H9 (cell line): Measurements from ENCODE around the gene ETF1. TPM values are rescaled to one million over a fixed set of nuclear protein-coding genes. Genes with fewer than 3 reads are reported as not detected.

ENCODE experiments used
- DNase-seq: peaks from one replicate; pipeline ENCODE4 v3.0.0-alpha.2; 2017
- H2AFZ ChIP-seq: one replicate; pipeline ENCODE4 v1.6.1; 2013; ENCODE audit warnings: mild to moderate bottlenecking, low read length, control low read depth, moderate library complexity
- H2AK5ac ChIP-seq: 2 replicates; pipeline ENCODE4 v1.6.1; 2013; ENCODE audit warnings: low read length, control low read depth, mixed read lengths; ENCODE audit not compliant: insufficient read length
- H2BK120ac ChIP-seq: one replicate; pipeline ENCODE4 v1.6.1; 2013; ENCODE audit warnings: low read depth, mild to moderate bottlenecking, low read length, control low read depth, inconsistent platforms; ENCODE audit not compliant: poor library complexity, severe bottlenecking
- H2BK12ac ChIP-seq: 2 replicates; pipeline ENCODE4 v1.6.1; 2013; ENCODE audit warnings: low read length, control low read depth, mixed read lengths, low read depth; ENCODE audit not compliant: insufficient read length
- H2BK15ac ChIP-seq: 2 replicates; pipeline ENCODE4 v1.6.1; 2013; ENCODE audit warnings: low read depth, low read length, control low read depth
- H2BK20ac ChIP-seq: one replicate; pipeline ENCODE4 v1.6.1; 2013; ENCODE audit warnings: low read depth, mild to moderate bottlenecking, low read length, control low read depth, inconsistent platforms; ENCODE audit not compliant: poor library complexity, severe bottlenecking
- H2BK5ac ChIP-seq: 2 replicates; pipeline ENCODE4 v1.6.1; 2013; ENCODE audit warnings: low read length, control low read depth, mixed read lengths; ENCODE audit not compliant: insufficient read length
- H3K14ac ChIP-seq: 2 replicates; pipeline ENCODE4 v1.6.1; 2013; ENCODE audit warnings: low read length, control low read depth; ENCODE audit not compliant: insufficient read depth
- H3K18ac ChIP-seq: 2 replicates; pipeline ENCODE4 v1.6.1; 2013; ENCODE audit warnings: low read depth, mild to moderate bottlenecking, mixed read lengths, low read length, control low read depth; ENCODE audit not compliant: insufficient read length
- H3K23ac ChIP-seq: 2 replicates; pipeline ENCODE4 v1.6.1; 2013; ENCODE audit warnings: low read length, control low read depth, mixed read lengths, low read depth; ENCODE audit not compliant: insufficient read length
- H3K23me2 ChIP-seq: 2 replicates; pipeline ENCODE4 v1.6.1; 2013; ENCODE audit warnings: low read depth, mild to moderate bottlenecking, mixed read lengths, low read length, control low read depth; ENCODE audit not compliant: insufficient read length, poor library complexity, severe bottlenecking
- H3K27ac ChIP-seq: 2 replicates; pipeline ENCODE4 v1.5.1; 2013; ENCODE audit warnings: low read length, control low read depth, mixed read lengths, low read depth; ENCODE audit not compliant: insufficient read length
- H3K27me3 ChIP-seq: 2 replicates; pipeline ENCODE4 v1.6.1; 2013; ENCODE audit warnings: low read length, control low read depth, inconsistent platforms; ENCODE audit not compliant: insufficient read depth
- H3K4ac ChIP-seq: 2 replicates; pipeline ENCODE4 v1.6.1; 2013; ENCODE audit warnings: low read depth, mild to moderate bottlenecking, control low read depth, inconsistent platforms, low read length, moderate library complexity
- H3K4me1 ChIP-seq: 2 replicates; pipeline ENCODE4 v1.6.1; 2013; ENCODE audit warnings: low read length, control low read depth, inconsistent platforms; ENCODE audit not compliant: insufficient read depth
- H3K4me2 ChIP-seq: 2 replicates; pipeline ENCODE4 v1.6.1; 2013; ENCODE audit warnings: low read length, control low read depth, mixed read lengths; ENCODE audit not compliant: insufficient read length, insufficient read depth
- H3K56ac ChIP-seq: 2 replicates; pipeline ENCODE4 v1.6.1; 2013; ENCODE audit warnings: low read depth, mild to moderate bottlenecking, mixed read lengths, low read length, control low read depth; ENCODE audit not compliant: insufficient read length
- H3K79me1 ChIP-seq: 2 replicates; pipeline ENCODE4 v1.6.1; 2013; ENCODE audit warnings: low read depth, mild to moderate bottlenecking, moderate library complexity, low read length, control low read depth, inconsistent platforms; ENCODE audit not compliant: insufficient read depth, poor library complexity, severe bottlenecking
- H3K79me2 ChIP-seq: 2 replicates; pipeline ENCODE4 v1.6.1; 2013; ENCODE audit warnings: low read length, control low read depth, inconsistent platforms; ENCODE audit not compliant: insufficient read depth
- H3K9ac ChIP-seq: 2 replicates; pipeline ENCODE4 v1.6.1; 2013; ENCODE audit warnings: low read length, control low read depth, mixed read lengths; ENCODE audit not compliant: insufficient read length; ENCODE audit errors: extremely low read depth
- H3K9me3 ChIP-seq: one replicate; pipeline ENCODE4 v1.6.1; 2013; ENCODE audit warnings: low read depth, low read length, inconsistent platforms; ENCODE audit not compliant: control insufficient read depth
- H3T11ph ChIP-seq: one replicate; pipeline ENCODE4 v1.6.1; 2013; ENCODE audit warnings: mild to moderate bottlenecking, low read length, control low read depth, inconsistent platforms
- H4K20me1 ChIP-seq: one replicate; pipeline ENCODE4 v1.6.1; 2013; ENCODE audit not compliant: control insufficient read depth, insufficient read length, insufficient read depth
- H4K5ac ChIP-seq: 2 replicates; pipeline ENCODE4 v1.6.1; 2013; ENCODE audit warnings: low read depth, mild to moderate bottlenecking, mixed read lengths, low read length, control low read depth; ENCODE audit not compliant: insufficient read length
- H4K8ac ChIP-seq: replicated peaks from 2 replicates; pipeline ENCODE4 v1.6.1; 2013; ENCODE audit warnings: low read length, control low read depth, mixed read lengths, low read depth; ENCODE audit not compliant: insufficient read length
- H4K91ac ChIP-seq: 2 replicates; pipeline ENCODE4 v1.6.1; 2013; ENCODE audit warnings: low read depth, mild to moderate bottlenecking, moderate library complexity, mixed read lengths, low read length, control low read depth; ENCODE audit not compliant: insufficient read length
- H3K27ac Mint-ChIP-seq, 3 experiments: 2 replicates in 2 of 3; 3 replicates in 1 of 3; pipeline ENCODE4 v1.8.0; 2020 to 2021; ENCODE audit warnings: mixed read lengths in 3 of 3, mild to moderate bottlenecking in 1 of 3, moderate library complexity in 1 of 3
- H3K27me3 Mint-ChIP-seq: 2 replicates; pipeline ENCODE4 v1.8.0; 2021; ENCODE audit warnings: low read depth, mild to moderate bottlenecking, moderate library complexity, mixed read lengths
- H3K36me3 Mint-ChIP-seq, 3 experiments: 2 replicates in 2 of 3; 3 replicates in 1 of 3; pipeline ENCODE4 v1.8.0; 2020 to 2021; ENCODE audit warnings: low read depth in 3 of 3, mixed read lengths in 3 of 3; ENCODE audit not compliant: insufficient read depth in 1 of 3
- H3K4me1 Mint-ChIP-seq, 2 experiments: 2 replicates each; pipeline ENCODE4 v1.8.0; 2020; ENCODE audit warnings: mixed read lengths in 2 of 2
- H3K4me3 Mint-ChIP-seq, 2 experiments: 2 replicates in 1 of 2; 3 replicates in 1 of 2; pipeline ENCODE4 v1.8.0; 2020 to 2021; ENCODE audit warnings: mild to moderate bottlenecking in 2 of 2, mixed read lengths in 2 of 2, moderate library complexity in 1 of 2
- H3K9me3 Mint-ChIP-seq, 2 experiments: 2 replicates in 1 of 2; 3 replicates in 1 of 2; pipeline ENCODE4 v1.8.0; 2020; ENCODE audit warnings: mild to moderate bottlenecking in 2 of 2, mixed read lengths in 2 of 2, moderate library complexity in 1 of 2
- CTCF ChIP-seq: fragments of 200-600 bp; sonication (generic); conservative IDR thresholded peaks from 3 replicates; pipeline ENCODE4 v1.8.0; 2021; ENCODE audit warnings: antibody characterized with exemption, mild to moderate bottlenecking
- WGBS: extraction: QIAGEN DNeasy Blood & Tissue Kit; methylation state at CpG from one replicate; pipeline ENCODE4 v1.1.7; 2013; ENCODE audit warnings: missing lambda C conversion rate, low lambda C conversion rate, mixed read lengths; ENCODE audit not compliant: insufficient read length; ENCODE audit errors: extremely low coverage; 5-methylcytosine and 5-hydroxymethylcytosine counted together
- total RNA-seq: library from RNA; stranded (reverse); gene quantifications from 2 replicates; pipeline ENCODE4 v1.2.1, GENCODE V29; 2021

The ETF1 gene
- total RNA-seq, 1 experiment from 2014 or later, result 175 TPM

DNA sequence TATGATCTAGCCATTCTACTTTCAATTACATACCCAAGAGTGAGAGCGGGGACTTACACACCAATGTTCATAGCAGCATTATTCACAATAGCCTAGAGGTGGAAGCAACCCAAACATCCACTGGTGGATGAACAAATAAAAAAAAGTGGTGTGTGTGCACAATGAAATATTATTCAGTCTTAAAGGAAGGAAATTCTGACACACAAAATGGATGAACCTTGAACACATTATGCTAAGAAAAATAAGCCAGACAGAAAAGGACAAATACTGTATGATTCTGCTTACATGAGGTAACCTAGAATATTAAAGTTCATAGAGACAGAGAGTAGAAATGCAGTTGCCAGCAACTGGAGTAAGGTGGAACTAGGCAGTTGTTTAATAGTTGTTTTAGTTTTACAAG, 22.1 kb downstream of the ETF1 start:
- no peaks in the 10 kb centered on the region for H3K9me3 Mint-ChIP-seq
- Histone ChIP-seq H2BK120ac (no peak overlapping the region), H3K18ac (no peak overlapping the region), H4K91ac (no peak overlapping the region), H3K79me1 (peaks cover 18% of the 10 kb centered on the region), H3K14ac (no peak overlapping the region), H3K79me2 (peaks cover 22% of the 10 kb centered on the region), H2AK5ac (no peak overlapping the region), H3K4me1 (no peaks in the 10 kb centered on the region), H2BK12ac (no peak overlapping the region), H2BK20ac (no peak overlapping the region), H3K23ac (no peak overlapping the region), H2BK5ac (no peak overlapping the region), H3K56ac (no peak overlapping the region), H4K8ac (no peak overlapping the region), H3K27me3 (no peaks in the 10 kb centered on the region), H2BK15ac (no peak overlapping the region), H3K9ac (no peak overlapping the region), H3T11ph (no peak overlapping the region), H3K9me3 (no peaks in the 10 kb centered on the region), H2AFZ (no peak overlapping the region), H3K4ac (no peak overlapping the region), H4K20me1 (no peaks in the 10 kb centered on the region), H3K4me2 (no peak overlapping the region), H3K27ac (no peak overlapping the region), H3K23me2 (no peaks in the 10 kb centered on the region), H4K5ac (no peak overlapping the region)
- no peak for DNase-seq
- peak overlapping the region in 1 of 3 experiments; percentile 78; a peak in 2 of 7 replicates for H3K27ac Mint-ChIP-seq
- H3K4me1 Mint-ChIP-seq, result peaks cover 3 to 5% of the 10 kb centered on the region in 2 experiments; a peak in 3 of 4 replicates
- no peaks in the 10 kb centered on the region for H3K27me3 Mint-ChIP-seq
- no CpG with 5 or more reads among the region's 1 CpG for WGBS
- TF ChIP-seq CTCF, result no peak
- no peak overlapping the region for H3K4me3 Mint-ChIP-seq
- peaks cover 17 to 48% (median 37%) of the 10 kb centered on the region in 3 experiments for H3K36me3 Mint-ChIP-seq
